GM20431 (cell line): ENCODE data around the gene UPP1.
"Not testable (repeated sequence)": the region's sequence is repeated elsewhere in the genome, so short reads cannot be mapped to it uniquely, and the experiment has no call there.

Experiments
- in situ Hi-C: fragments of 300-500 bp; cut with MseI, MboI; formaldehyde crosslinking; loops from one replicate; pipeline ENCODE4 v1.15.0; 2020; ENCODE audit warnings: low sequenced_read_pairs; ENCODE audit not compliant: unreplicated experiment

The UPP1 gene

DNA sequence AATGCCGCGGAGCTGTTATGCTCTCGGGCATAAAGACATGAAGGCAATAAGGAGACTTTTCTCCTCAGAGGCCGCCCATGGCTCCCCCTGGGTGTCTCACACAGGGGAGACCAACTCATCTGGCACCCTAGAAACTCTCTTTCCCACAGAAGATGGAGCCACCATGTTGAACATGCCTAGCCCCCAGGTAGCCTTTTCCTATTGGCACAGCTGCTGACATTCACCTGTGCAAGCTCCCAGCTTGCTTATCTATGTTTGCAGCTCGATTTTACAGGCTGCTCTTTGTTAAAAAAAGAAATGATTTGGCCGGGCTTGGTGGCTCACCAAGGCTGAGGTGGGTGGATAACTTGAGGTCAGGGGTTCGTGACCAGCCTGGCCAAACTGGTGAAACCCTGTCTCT, 58.6 kb downstream of the UPP1 start:
- in situ Hi-C loops: not testable (repeated sequence)

DNA sequence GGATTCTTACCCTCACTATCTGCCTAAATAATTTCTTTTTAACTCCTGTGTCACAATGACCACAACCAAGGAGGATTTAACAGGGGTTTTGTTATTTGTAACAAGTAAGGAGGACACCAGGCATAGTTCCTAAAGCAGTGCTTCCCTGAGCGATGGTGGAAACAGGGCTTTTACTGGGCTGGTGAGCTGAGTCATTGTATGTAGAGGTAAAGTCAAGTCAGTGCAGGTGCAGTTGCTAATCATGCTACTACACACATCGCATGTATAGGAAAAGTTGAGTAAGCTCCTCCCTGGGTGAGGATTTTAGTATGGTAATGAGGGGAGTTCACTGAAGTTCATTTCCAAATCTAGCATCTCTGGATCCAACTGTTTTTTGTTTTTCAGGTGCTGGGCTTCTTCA, 59.2 kb downstream of the UPP1 start:
- in situ Hi-C loops: no loop called here

DNA sequence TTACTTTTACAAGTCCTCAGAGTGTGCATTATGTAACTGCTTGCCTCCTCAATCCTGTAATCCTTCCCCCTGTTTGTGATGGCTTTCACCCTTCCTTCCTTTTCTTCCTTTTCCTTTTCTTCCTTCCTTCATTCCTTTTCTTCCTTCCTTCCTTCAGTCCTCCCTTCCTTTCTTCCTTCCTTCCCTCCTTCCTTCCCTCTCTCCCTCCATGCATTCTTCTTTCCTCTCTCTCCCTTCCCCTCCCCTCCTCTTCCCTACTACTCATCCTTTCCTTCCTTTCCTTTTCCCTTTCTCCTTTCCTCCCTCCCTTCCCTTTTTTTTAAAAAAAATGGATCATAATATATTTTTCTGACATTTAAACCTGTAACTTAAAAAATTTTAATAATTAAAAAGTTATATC, 60.0 kb downstream of the UPP1 start:
- in situ Hi-C loops: no loop called here

DNA sequence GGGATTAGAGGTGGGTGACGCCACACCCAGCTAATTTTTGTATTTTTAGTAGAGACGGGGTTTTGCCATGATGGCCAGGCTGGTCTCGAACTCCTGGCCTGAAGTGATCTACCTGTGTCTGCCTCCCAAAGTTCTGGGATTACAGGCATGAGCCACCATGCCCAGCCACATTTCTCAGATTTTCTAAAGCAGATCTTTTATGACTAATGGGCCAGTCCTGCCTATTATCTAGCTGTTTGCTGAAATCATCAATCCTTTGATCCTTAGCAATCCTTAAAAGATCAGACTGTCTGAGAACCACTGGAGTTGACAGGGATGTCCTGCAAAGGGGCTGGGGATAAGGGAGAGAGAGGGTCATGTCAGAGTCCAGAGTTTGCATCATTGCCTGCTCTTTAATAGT, 61.0 kb downstream of the UPP1 start:
- in situ Hi-C loops: no loop called here

DNA sequence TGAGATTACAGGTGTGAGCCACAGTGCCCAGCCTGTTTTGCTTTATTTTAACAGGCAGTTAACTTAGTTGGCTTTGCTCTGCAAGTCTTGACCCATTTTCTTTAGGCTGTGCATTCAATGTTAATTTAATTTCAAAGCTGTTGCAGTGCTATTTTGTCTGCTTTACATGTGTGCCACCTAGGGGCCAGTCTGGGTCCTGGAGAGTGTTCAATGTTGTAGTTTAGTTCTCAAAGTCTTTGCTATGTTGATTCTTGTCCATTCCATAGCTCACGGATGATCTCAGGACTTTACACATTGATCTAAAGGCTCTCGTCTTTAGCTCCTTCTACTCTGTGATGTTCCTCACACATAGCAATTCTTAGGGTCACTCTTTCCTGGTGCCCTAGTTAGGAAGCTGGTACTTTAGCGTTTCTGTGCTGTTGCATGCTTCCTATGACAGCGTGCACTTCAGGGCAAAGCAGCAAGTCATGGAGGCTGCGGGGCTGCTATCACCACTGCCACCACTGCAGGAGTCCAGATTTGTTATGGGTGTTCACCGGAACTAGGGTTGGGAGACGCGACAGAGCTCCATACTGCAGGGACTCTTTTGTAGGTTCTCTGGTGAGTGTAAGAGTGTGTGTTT, 65.8 kb downstream of the UPP1 start:
- in situ Hi-C loops: no loop called here
